Fibroblast of the conjunctiva (primary cell): Measurements from ENCODE around the gene STXBP2.
"Not testable (repeated sequence)": the region's sequence is repeated elsewhere in the genome, so short reads cannot be mapped to it uniquely, and the experiment has no call there.

Source experiments
- DNase-seq: peaks from one replicate; pipeline ENCODE4 v3.0.0-alpha.2; 2010; ENCODE audit warnings: low read depth

Gene STXBP2

DNA sequence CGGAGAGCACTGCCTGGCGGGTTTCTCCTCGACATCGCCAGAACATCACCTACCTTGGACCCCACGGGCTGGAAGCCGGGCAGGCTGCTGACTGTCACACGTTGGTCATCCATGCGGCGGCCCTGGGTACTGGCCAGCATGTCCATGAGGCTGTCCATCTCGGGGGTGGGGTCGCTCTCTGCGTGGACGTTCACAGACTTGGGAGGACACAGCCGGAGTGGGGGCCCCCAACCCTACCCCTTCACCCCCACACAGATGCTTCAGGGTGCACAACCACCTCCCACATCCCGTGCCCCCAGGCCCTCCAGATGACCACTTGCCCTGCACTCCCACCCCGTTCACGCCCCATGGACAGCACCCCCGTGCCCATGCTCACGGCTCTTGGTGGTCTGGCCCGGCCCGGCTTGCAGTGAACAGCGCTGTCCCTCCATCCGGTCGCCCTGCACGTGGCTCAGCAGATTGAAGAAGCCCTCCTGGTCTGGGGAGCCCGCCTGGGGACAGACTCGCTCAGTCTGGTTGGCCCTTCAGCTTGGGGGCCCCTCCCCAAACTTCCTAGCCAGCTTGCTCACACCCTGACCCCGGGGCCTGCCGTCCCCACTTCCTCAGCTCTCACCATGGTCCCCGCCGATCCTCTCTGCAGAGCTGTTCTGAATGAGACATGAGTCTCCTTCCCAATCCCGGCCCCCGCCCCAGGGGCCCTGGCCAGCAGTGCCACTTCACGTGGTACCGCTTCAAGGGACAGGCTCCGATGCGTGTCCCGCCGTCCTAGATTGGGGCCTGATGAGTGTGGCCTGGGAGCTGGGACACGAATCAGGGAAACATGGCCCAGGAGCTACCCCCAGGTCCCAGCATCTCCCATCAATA lies 4.3 kb upstream of the STXBP2 start:
- DNase-seq = no peak

- DNase-seq = no peak
These were observed 3.2 kb upstream of the STXBP2 start, which contains the start of gene PCP2 for GRCh38 chr19:7633698-7634097. Gene PCP2 (minus strand): TSS chr19:7633719. CDS start chr19:7633457, 262 bp downstream.

GRCh38 chr19:7635670-7636069 lies 1.2 kb upstream of the STXBP2 start:
- no peak for DNase-seq

DNA sequence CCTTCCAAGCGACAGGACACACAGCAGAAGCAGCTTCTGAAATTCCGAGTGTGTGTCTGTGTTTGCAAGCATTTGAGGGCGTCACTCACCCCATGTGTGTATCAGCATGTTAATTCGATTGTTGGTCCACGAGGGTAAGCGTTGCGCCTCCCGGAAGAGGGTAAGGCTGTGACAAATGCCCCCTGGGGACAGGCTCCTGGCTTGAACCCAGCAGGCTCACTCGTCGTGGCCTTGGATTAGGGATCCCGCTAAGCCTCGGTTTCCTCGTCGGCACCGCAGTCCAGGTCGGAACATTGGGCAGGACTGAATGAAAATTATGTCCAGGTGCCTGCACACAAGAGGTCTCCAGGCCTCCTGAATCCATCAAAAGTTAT lies 606 bp upstream of the STXBP2 start:
- DNase-seq = no peak

GRCh38 chr19:7637374-7638256 lies 705 bp downstream of the STXBP2 start:
- DNase-seq = no peak

- no peak for DNase-seq
These were observed 2.0 kb downstream of the STXBP2 start for GRCh38 chr19:7638802-7639465.

GRCh38 chr19:7639863-7640348 lies 3.0 kb downstream of the STXBP2 start:
- no peak for DNase-seq

DNA sequence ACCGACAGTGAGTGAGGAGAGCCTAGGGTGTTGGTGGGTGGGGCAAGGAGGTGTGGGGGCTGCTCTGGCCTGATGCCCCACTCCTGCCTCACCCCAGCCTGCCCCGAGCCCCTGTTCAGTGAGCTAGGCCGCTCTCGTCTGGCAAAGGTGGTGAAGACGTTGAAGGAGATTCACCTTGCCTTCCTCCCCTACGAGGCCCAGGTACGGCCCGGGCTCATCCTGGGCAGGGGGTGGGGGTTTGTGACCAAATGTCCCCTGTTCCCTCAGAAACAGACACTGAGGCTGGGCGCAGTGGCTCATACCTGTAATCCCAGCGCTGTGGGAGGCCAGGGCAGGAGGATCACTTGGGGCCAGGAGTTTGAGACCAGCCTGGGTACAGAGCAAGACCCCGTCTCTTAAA lies 3.9 kb downstream of the STXBP2 start:
- DNase-seq = no peak

DNA sequence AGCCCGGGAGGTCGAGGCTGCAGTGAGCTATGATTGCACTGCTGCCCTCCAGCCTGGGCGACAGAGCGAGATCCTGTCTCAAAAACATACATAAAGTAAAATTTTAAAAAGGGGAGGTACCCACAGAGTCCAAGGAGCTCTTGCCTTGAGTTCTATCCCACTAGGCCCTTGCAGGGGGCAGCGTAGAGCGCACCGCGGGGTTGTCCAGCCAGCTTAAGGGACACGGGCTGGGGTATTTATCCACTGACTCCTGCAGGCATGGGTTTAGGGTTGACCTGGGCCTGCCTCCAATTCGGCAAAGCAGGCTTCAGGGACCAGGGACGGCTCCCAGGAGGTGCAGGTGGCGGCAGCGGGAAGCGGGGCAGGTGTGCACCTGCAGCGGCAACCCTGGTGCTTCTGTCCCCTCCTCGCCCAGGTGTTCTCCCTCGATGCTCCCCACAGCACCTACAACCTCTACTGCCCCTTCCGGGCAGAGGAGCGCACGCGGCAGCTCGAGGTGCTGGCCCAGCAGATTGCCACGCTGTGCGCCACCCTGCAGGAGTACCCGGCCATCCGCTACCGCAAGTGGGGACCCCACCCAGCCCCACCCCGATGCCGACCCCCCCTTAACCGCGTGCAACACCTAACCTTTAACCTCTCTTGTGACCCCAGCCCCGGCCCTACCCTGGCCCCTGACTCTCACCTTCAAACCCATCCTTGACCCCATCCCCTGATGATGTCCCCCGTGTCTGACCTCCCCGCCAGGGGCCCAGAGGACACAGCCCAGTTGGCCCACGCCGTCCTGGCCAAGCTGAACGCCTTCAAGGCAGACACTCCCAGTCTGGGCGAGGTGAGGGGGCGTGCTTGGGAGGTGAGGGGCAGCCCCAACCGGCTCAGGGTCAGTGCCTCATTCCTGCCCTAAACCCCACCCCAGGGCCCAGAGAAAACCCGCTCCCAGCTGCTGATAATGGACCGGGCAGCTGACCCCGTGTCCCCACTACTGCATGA lies 4.7 kb downstream of the STXBP2 start:
- no peak for DNase-seq

DNA sequence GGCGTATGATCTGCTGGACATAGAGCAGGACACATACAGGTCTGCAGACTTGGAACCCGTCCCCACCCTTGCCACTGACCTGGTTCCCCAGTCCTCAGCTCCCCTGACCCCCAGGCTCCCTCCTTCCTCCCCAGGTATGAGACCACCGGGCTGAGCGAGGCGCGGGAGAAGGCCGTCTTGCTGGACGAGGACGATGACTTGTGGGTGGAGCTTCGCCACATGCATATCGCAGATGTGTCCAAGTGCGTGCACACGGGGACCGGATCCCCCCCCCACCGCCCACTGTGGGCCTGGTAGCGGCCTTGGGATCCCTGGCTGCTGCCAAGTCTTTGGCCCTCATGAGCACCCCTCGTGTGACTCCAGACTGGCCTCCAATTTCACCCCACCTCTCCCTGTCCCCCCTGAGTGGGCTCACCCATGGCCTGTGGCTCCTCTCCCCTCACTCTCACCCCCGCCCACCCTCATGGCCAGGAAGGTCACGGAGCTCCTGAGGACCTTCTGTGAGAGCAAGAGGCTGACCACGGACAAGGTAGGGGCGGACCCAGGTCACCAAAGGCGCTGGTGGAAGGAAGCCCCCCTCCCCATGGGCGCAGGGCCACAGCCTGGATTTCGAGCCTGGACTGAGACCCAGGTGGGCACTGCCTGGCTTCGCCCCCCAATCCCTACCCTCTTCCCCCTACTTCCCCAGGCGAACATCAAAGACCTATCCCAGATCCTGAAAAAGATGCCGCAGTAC lies 5.6 kb downstream of the STXBP2 start:
- DNase-seq = no peak

GRCh38 chr19:7643031-7643415 lies 6.1 kb downstream of the STXBP2 start:
- DNase-seq = no peak

GRCh38 chr19:7643629-7644549 lies 7.0 kb downstream of the STXBP2 start:
- DNase-seq = not testable (repeated sequence)

- DNase-seq = no peak
These were observed 7.6 kb downstream of the STXBP2 start for GRCh38 chr19:7644550-7644877.

- no peak for DNase-seq
These were observed 8.3 kb downstream of the STXBP2 start for GRCh38 chr19:7645163-7645562.

- no peak for DNase-seq
These were observed 8.9 kb downstream of the STXBP2 start for GRCh38 chr19:7645656-7646425.

GRCh38 chr19:7646426-7646700 lies 9.5 kb downstream of the STXBP2 start:
- no peak for DNase-seq

DNA sequence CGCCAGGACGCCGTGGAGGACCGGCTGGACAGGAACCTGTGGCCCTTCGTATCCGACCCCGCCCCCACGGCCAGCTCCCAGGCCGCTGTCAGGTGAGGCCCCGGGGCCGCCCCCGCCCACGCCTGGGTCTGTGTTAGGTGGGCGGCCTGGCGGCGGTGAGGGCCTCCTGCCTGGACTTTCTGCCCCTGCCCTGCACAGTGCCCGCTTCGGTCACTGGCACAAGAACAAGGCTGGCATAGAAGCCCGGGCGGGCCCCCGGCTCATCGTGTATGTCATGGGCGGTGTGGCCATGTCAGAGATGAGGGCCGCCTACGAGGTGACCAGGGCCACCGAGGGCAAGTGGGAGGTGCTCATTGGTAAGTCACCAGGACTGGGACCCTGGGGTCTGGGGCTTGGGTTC lies 10.2 kb downstream of the STXBP2 start:
- DNase-seq = no peak

- DNase-seq = no peak
These were observed 11.5 kb downstream of the STXBP2 start for GRCh38 chr19:7648265-7649014.
